Activated CD4-positive, alpha-beta T cell treated with anti-CD3 and anti-CD28 coated beads for 1 hour (primary cell): ENCODE results near the gene SVEP1.
"Not testable (repeated sequence)": the region's sequence is repeated elsewhere in the genome, so short reads cannot be mapped to it uniquely, and the experiment has no call there.

Experiments
- DNase-seq: peaks from one replicate; pipeline ENCODE4 v3.0.0-alpha.2; 2020

The SVEP1 gene

DNA sequence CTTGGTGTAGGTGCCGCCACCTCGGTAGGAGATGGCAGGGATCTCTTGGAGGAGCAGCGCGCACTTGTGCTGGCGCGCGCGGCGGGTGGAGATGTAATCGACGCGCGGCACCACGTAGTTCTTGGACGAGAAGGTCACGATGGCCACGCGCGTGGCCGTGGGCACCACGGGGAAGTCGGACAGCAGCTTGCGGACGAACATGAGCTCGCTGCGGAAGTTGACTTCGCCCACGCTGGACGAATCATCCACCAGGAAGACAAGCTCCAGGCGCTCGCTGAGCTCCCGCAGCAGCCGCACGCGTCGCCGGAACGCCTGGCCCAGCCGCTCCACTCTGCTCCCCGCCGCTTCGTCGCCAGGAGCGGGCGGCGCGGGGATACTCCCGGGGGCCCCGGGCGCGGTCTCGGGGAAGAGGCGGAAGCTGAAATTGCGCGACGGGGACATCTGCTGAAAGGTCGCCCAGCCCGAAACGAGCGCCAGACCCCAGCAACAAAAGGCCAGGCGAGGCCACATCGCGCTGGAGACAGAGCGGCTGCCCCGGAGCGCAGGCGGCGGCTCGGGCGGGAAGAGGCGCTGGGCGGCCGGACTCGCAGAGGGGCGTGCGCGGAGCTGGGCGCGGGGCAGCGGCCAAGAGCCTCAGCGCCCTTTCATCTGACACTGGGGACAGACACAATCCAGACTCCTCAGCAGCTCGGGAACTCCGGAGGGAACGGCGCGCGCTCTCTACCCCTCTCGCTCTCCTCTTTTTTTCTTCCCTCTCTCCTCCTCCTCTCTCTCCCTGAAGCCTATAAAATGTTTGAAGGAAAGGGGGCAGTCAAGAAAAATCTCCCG lies at the start of gene SVEP1:
Gene SVEP1 (minus strand): TSS at position 708 of the 828 bp plus-strand sequence. CDS start 198 bp downstream, at position 510.
- no peak for DNase-seq

DNA sequence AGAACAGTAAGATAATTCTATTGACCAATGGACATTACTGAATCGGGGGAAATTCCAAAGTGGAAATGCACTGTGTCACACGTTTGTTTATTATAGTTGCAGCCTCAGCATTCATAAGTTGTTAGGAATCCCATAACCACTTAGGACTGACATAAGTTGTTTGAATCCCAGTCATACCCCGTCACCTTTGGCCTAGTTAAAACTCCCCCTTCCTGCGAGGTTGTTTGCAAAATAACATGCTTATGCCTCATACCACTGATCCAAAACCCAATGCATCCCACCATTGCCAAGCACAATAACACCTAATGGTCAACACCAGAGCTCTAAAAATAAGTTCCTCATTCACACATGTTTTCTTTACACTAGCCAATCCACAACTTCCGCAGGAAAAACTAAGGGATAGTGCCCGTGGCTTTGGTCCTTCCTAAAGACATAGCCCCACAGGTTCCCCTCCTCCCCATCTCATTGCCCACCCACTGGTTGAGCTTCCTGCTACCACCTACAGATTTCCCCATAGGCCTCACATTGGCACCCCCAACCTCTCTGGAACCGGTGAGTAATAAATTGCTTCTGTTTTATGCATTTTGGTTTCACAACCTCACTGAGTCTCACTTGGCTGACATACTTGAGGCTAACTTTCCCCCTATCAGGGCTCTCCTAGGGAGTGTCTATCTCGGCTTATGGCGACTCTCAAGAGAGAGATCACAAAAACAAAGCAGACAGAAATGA lies 46.7 kb upstream of the SVEP1 start:
- DNase-seq, result no peak

DNA sequence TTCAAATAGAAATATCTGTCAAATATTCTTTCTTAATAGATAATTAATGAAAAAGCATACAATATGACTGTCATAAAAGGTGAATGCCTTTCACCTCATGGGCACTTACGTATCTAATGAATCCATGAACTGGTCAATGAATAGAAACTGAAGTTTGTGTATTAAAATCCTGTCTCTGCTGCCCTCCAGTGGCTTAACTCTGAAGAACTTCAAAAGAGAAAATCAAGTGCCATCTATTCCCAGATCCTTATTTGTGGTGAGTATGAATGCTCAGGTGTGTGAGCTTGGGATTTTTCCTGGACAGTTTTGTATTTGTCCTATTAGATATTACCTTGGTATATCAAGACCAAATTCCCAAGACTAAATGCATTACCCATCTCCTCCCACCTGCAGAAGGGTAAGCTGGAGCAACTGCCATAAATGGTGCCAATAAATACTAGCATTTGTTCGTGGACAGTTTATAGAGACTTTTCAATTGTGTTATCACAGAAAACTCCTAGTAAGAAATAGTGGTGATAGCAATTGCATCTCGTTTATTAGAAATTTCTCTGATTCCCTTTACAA lies 44.0 kb upstream of the SVEP1 start:
- no peak for DNase-seq

DNA sequence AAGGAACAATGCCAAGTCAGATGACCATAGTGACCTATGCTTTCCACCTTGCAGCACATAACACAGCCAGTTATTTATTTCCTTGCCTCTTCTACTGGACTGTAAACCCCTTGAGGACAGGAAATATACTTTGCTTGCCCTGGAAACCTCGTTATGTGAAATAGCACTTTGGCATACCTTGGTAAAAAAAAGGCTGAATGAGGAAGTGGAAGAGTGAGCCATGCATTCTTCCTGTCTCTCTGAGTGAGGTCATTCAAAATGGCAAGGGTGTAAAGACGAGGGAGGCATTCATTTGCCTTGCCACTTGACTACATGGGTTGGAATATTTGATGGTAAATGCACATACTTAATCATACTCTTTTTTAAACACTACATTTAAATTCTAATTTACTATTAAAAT lies 42.8 kb upstream of the SVEP1 start:
- DNase-seq, result no peak

- no peak for DNase-seq
Measured at GRCh38 chr9:110620726-110621125, 41.2 kb upstream of the SVEP1 start.

DNA sequence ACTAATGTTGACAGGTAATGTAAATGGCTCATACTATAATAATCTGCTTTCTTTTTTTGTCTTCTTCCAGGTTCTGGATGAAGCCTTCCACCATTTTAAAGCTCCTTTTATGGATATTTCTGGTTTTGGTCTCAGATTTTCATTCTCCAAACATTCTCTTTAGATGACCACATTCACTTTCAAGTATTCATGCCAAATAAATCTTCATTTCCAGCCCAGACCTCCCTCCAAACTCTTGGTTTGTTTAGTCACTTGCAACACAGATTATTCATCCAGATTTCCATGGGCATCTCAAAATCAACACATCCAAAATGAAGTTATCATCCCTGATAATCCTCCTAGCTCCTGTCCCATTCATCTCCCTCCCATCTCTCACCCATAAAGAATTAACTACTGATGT lies 40.3 kb upstream of the SVEP1 start:
- DNase-seq, result no peak

- no peak for DNase-seq
Measured at GRCh38 chr9:110615498-110615897, 36.0 kb upstream of the SVEP1 start.

DNA sequence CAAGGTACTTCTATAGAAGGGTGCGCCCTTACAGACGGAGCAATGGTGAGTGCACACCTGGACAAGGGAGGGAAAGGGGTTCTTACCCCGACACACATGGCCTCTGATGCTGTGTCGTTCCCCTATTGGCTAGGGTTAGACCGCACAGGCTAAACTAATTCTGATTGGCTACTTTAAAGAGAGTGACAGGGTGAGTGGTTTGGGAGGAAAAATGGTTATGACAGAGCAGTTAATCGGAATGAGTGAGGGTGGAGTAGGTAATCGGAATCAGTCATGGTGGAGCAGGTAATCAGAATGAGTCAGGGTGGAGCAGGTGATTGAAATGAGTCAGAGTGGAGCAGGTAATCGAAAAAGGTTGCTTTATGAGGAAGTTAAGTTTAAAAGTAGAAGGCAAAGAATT lies 35.0 kb upstream of the SVEP1 start:
- not testable (repeated sequence) for DNase-seq

GRCh38 chr9:110606179-110606790 lies 26.7 kb upstream of the SVEP1 start:
- DNase-seq, result no peak

GRCh38 chr9:110605565-110605964 lies 26.0 kb upstream of the SVEP1 start:
- DNase-seq, result no peak

DNA sequence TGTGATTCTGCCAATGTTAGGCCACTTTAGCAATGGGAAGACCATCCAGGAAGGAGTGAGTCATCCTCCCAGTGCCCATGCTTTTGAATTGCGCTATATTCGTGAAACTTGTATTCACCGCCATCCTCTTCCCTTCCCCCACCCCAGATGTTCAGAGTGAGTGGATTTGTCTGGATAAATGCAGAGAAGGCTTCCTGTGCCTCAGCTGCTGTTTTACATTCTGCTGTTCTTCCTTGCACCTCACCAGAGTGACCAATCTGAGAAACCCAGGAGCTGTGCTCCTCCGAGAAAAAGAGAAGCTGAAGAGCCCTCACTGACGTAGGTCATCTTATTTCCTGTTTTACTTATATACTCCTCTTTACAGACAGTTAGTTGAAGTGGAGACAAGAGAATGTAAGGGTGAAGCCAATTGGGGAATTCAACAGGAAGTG lies 24.6 kb upstream of the SVEP1 start:
- DNase-seq, result no peak

- no peak for DNase-seq
Measured at GRCh38 chr9:110602281-110602680, 22.7 kb upstream of the SVEP1 start.

GRCh38 chr9:110601098-110601497 lies 21.6 kb upstream of the SVEP1 start:
- DNase-seq, result no peak

- DNase-seq, result no peak
Measured at GRCh38 chr9:110599468-110599867, 19.9 kb upstream of the SVEP1 start.

GRCh38 chr9:110592044-110592830 lies 12.7 kb upstream of the SVEP1 start:
- no peak for DNase-seq

DNA sequence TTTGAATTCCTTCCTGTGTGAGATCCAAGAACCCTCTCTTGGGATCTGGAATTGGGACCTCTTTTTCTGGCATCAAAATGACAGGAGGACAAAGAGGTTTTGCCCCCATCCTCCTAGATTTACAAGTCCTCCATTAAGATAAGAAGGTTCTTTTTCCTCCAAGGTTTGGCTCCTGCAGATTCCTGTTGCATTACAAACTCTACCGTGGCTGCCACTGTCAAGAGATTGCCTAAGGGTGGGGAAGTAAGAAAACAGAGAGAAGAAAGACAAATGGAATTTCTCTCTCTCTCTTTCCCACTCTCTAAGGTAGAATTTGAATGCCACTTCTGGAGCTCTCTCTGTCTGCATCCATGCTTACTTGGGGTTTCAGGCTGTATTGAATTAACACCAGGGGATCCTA lies 12.0 kb upstream of the SVEP1 start:
- DNase-seq, result no peak

GRCh38 chr9:110590816-110591215 lies 11.3 kb upstream of the SVEP1 start:
- no peak for DNase-seq

DNA sequence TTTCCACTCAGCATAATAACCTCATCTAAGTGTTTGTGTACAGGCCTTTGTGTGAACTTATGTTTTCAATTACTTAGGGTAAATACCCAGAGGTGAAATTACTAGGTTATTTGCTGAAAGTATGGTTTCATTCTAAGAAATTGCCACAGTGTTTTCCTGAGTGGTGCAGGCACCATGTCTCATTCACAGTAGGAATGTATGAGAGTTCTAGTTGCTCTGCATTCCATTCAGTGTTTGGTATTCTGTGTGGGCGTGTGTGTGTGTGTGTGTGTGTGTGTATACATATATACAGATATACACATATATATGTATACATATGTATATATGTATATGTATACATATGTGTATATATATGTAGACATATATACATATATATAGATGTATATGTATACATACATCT lies 8.8 kb upstream of the SVEP1 start:
- DNase-seq, result no peak

DNA sequence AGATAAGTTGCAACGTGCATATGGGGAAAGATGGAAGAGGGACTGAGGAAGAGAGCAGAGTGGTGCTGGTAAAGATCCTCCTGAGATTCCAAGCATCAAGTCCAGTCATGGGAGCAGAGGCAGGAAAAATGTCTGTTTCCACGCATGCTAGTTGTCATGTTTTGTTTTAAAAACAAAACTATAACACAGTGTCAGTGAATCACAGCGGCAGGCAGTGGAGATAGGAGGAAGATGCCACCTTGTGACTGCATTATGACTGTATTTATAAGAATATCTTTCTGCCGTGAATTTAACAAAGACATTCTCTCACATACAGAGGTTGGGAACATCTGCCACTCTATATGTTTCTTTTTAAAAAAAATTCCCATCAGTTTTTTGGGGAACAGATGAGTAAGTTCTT lies 3.7 kb upstream of the SVEP1 start:
- DNase-seq, result no peak

DNA sequence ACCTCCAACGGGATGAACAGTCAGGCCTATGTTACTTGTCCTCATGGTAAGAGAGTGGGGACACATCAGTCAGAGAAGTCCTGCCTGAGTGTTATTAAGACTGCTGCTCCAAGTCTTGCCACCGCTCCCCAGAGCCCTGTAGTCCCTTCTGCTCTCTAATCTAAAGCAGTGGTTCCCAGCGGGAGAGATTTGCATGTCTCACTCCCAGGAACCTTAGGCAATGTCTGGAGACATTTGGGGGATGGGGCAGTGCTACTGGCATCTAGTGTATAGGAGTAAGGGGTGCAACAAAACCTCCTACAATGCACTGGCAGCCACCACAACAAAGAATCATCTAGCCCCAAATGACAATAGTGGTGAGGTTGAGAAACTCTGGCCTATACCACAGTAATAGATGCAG lies 2.6 kb upstream of the SVEP1 start:
- no peak for DNase-seq

DNA sequence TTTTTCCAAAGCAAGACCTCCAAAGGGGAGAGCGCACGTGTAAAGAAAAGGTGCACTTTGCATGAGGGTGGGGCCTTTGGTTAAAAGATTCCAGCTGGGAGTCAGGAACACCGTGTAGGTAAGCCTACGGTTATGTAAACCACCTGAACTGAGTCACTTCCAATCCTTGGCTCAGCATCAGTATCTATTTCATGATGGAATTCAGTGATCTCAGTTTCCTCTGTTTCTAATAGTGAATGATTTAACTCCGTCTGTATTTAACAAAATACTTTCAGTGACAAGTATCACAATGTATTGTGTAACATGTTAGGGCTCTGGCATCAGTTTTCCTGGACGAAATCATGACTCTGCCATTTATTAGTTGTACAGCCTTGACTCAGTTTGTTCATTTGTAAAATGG lies 1.3 kb upstream of the SVEP1 start:
- DNase-seq, result no peak

GRCh38 chr9:110579862-110580219 lies 300 bp upstream of the SVEP1 start:
- DNase-seq, result no peak

DNA sequence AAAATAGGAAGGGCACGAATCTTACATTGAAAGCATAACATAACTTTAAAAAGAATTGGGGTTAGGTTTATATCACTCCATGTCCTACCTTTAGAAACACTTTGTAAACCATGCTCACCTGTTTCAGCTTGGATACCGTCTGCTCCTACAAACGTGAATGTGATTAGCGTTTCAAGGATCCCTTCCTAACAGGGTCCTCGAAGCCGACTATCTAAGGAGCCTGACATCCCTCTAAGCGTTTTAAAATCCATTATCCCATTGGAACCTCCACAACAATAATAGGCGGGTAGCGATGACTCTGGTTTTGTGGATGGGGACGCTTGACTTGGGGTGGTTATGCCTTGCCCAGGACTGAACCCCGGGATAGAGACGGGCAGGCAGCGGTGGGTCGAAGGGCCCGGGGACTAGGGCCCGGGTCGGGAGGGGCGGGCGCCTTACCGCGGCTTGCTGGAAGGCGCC lies 937 bp downstream of the SVEP1 start:
- DNase-seq, result no peak
